ENCODE measurements around the gene PSMD11. TPM values are rescaled to one million over a fixed set of nuclear protein-coding genes. Genes with fewer than 3 reads are reported as not detected.

Gene PSMD11
- total RNA-seq, 4 donors from 2014 or later, result 37.3 to 48.9 (median 46.8) TPM

GRCh38 chr17:32488604-32489180 is 44.4 kb downstream of the PSMD11 start:
- no peaks in the 10 kb centered on the region for H3K36me3 ChIP-seq
- no peak for TF ChIP-seq EP300 (IDR thresholded peaks at IDR 0.05)
- no peak for TF ChIP-seq POLR2A (IDR thresholded peaks at IDR 0.05)
- TF ChIP-seq CTCF (IDR thresholded peaks at IDR 0.05), result no peak
- no peaks in the 10 kb centered on the region for H3K27me3 ChIP-seq
- WGBS, 2 donors, result 94 to 95% methylated on average over 13 of the region's 13 CpGs
- H3K4me1 ChIP-seq, result peaks cover 0 to 33% (median 21%) of the 10 kb centered on the region in 4 donors
- DNase-seq (ENCODE audit: low spot score in 2 of 2), result no peak
- H3K27ac ChIP-seq, result no peak overlapping the region
- no peaks in the 10 kb centered on the region for H3K9me3 ChIP-seq
- H3K4me3 ChIP-seq, result peak overlapping the region in 1 of 4 donors; percentile 60

GRCh38 chr17:32489320-32490100 is 45.2 kb downstream of the PSMD11 start:
- Histone ChIP-seq H3K27ac (no peak overlapping the region), H3K4me3 (no peak overlapping the region), H3K9me3 (no peaks in the 10 kb centered on the region), H3K36me3 (no peaks in the 10 kb centered on the region), H3K4me1 (peaks cover 0 to 25% (median 13%) of the 10 kb centered on the region in 4 donors), H3K27me3 (no peaks in the 10 kb centered on the region)
- no peak for TF ChIP-seq CTCF (IDR thresholded peaks at IDR 0.05)
- no peak for TF ChIP-seq POLR2A (IDR thresholded peaks at IDR 0.05)
- TF ChIP-seq EP300 (IDR thresholded peaks at IDR 0.05), result no peak
- no peak for DNase-seq (ENCODE audit: low spot score in 2 of 2)
- 81 to 85% methylated on average over 10 of the region's 10 CpGs for WGBS, 2 donors

GRCh38 chr17:32490101-32490482 is 45.8 kb downstream of the PSMD11 start:
- Histone ChIP-seq H3K27ac (no peak overlapping the region), H3K4me1 (peaks cover 0 to 23% (median 12%) of the 10 kb centered on the region in 4 donors), H3K4me3 (no peak overlapping the region), H3K9me3 (no peaks in the 10 kb centered on the region), H3K27me3 (no peaks in the 10 kb centered on the region), H3K36me3 (no peaks in the 10 kb centered on the region)
- 72 to 79% methylated on average over 16 of the region's 16 CpGs for WGBS, 2 donors
- no peak for DNase-seq (ENCODE audit: low spot score in 2 of 2)
- no peak for TF ChIP-seq POLR2A (IDR thresholded peaks at IDR 0.05)
- no peak for TF ChIP-seq EP300 (IDR thresholded peaks at IDR 0.05)
- no peak for TF ChIP-seq CTCF (IDR thresholded peaks at IDR 0.05)

- Histone ChIP-seq H3K9me3 (no peaks in the 10 kb centered on the region), H3K4me1 (peaks cover 0 to 21% (median 10%) of the 10 kb centered on the region in 4 donors), H3K27me3 (no peaks in the 10 kb centered on the region), H3K27ac (peak overlapping the region in 1 of 4 donors; percentile 30), H3K4me3 (no peak overlapping the region), H3K36me3 (no peaks in the 10 kb centered on the region)
- 79 to 80% methylated on average over 17 to 19 of the region's 21 CpGs for WGBS, 2 donors
- TF ChIP-seq EP300 (IDR thresholded peaks at IDR 0.05) (no peak), POLR2A (IDR thresholded peaks at IDR 0.05) (no peak), CTCF (IDR thresholded peaks at IDR 0.05) (no peak)
- no peak for DNase-seq (ENCODE audit: low spot score in 2 of 2)
Measured at GRCh38 chr17:32491371-32492263, 47.3 kb downstream of the PSMD11 start.
